ENCODE data around the gene HMGCL. TPM values are rescaled to one million over a fixed set of nuclear protein-coding genes. Genes with fewer than 3 reads are reported as not detected.

HMGCL gene
- polyA plus RNA-seq, 3 donors: 17.8 to 26.7 (median 22.1) TPM

- Histone ChIP-seq H3K79me2 (ENCODE audit: insufficient read depth, low read length) (no peaks in the 10 kb centered on the region), H3K9me3 (replicated peaks in 1 of 2; ENCODE audit: control insufficient read depth in 1 of 2, insufficient read depth in 1 of 2, low read length in 2 of 2) (no peaks in the 10 kb centered on the region), H3K27ac (ENCODE audit: low read depth in 1 of 2, low read length in 2 of 2) (peak overlapping the region; percentile 53 to 83), H3K4me1 (ENCODE audit: control insufficient read depth in 1 of 2, insufficient read depth in 2 of 2, low read length in 2 of 2) (peaks cover 53 to 57% of the 10 kb centered on the region in 2 donors), H2AFZ (ENCODE audit: insufficient read depth, low read depth, low read length, poor library complexity, severe bottlenecking) (no peak overlapping the region), H3K36me3 (replicated peaks in 1 of 2; ENCODE audit: control insufficient read depth in 1 of 2, insufficient read depth in 2 of 2, low read length in 2 of 2) (peaks cover 12 to 35% of the 10 kb centered on the region in 2 donors), H4K20me1 (ENCODE audit: insufficient read depth, low read length) (no peaks in the 10 kb centered on the region), H3K4me2 (replicated peaks; ENCODE audit: extremely low read depth, low read length, poor library complexity, severe bottlenecking) (peak overlapping the region; percentile 5), H3K27me3 (ENCODE audit: control insufficient read depth in 2 of 2, insufficient read depth in 2 of 2, low read length in 2 of 2) (no peaks in the 10 kb centered on the region), H3K9ac (ENCODE audit: insufficient read depth, low read length, poor library complexity, severe bottlenecking) (no peak overlapping the region), H3K4me3 (replicated peaks in 1 of 3; ENCODE audit: low read depth in 2 of 3, low read length in 3 of 3) (no peak overlapping the region)
- DNase-seq: peak; percentile 86 to 95 (median 91)
- Mint-ChIP-seq H3K9me3 (no peaks in the 10 kb centered on the region), H3K27ac (peak overlapping the region; percentile 84 to 96 (median 92)), H3K27me3 (ENCODE audit: low read depth in 3 of 3) (peaks cover 0 to 3% (median 0%) of the 10 kb centered on the region in 3 donors), H3K4me1 (peaks cover 57% of the 10 kb centered on the region), H3K4me3 (no peak overlapping the region), H3K36me3 (peaks cover 44 to 62% of the 10 kb centered on the region in 2 donors)
- TF ChIP-seq, protein P1, sequence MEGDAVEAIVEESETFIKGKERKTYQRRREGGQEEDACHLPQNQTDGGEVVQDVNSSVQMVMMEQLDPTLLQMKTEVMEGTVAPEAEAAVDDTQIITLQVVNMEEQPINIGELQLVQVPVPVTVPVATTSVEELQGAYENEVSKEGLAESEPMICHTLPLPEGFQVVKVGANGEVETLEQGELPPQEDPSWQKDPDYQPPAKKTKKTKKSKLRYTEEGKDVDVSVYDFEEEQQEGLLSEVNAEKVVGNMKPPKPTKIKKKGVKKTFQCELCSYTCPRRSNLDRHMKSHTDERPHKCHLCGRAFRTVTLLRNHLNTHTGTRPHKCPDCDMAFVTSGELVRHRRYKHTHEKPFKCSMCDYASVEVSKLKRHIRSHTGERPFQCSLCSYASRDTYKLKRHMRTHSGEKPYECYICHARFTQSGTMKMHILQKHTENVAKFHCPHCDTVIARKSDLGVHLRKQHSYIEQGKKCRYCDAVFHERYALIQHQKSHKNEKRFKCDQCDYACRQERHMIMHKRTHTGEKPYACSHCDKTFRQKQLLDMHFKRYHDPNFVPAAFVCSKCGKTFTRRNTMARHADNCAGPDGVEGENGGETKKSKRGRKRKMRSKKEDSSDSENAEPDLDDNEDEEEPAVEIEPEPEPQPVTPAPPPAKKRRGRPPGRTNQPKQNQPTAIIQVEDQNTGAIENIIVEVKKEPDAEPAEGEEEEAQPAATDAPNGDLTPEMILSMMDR (IDR thresholded peaks at IDR 0.05): peak; percentile 78
- intact Hi-C loops (cut with micrococcal nuclease): loop anchor here (2.0 to 10.0 kb wide), 4 partner anchors 37 to 107 kb away; partner anchors contain the start of genes FUCA1 (in 2 of the 2) and CNR2 (in 1 of the 2)
- WGBS (ENCODE audit: insufficient coverage): 13% methylated on average over 5 of the region's 6 CpGs
Measured at GRCh38 chr1:23809751-23810171, 15.5 kb downstream of the HMGCL start.

DNA sequence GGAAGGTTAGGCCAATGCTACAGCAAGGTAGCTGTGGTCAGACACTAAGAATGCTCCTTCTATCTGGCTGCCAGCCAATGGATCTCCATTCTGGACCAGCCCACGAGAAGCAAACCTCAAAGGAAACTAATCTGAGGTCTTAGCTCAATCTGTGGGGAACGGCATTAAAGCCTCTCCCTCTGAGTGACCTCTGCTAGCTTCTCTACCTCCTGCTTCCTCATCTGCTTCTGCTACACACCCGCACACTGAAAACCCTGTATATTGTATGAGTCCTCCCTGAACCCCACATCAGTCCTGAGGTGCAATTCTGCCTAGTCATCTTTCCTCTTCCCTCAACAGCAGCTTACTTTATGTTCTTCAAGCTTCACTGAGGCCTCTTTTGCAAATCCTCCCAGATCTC, 17.8 kb downstream of the HMGCL start:
- Mint-ChIP-seq H3K9me3 (no peaks in the 10 kb centered on the region), H3K4me3 (peak overlapping the region; percentile 7 to 35), H3K4me1 (peaks cover 70% of the 10 kb centered on the region), H3K27ac (peak overlapping the region; percentile 84 to 95 (median 91)), H3K36me3 (peaks cover 41 to 58% of the 10 kb centered on the region in 2 donors), H3K27me3 (ENCODE audit: low read depth in 3 of 3) (peaks cover 0 to 3% (median 0%) of the 10 kb centered on the region in 3 donors)
- intact Hi-C loops (cut with micrococcal nuclease): loop anchor here in 1 of 2 donors (10.0 kb wide), 1 partner anchor 107 kb away; the partner anchor contains the start of gene CNR2
- Histone ChIP-seq H3K27ac (ENCODE audit: low read depth in 1 of 2, low read length in 2 of 2) (peak overlapping the region; percentile 58 to 77), H3K9me3 (replicated peaks in 1 of 2; ENCODE audit: control insufficient read depth in 1 of 2, insufficient read depth in 1 of 2, low read length in 2 of 2) (no peaks in the 10 kb centered on the region), H3K27me3 (ENCODE audit: control insufficient read depth in 2 of 2, insufficient read depth in 2 of 2, low read length in 2 of 2) (no peaks in the 10 kb centered on the region), H3K79me2 (ENCODE audit: insufficient read depth, low read length) (no peaks in the 10 kb centered on the region), H3K4me3 (replicated peaks in 1 of 3; ENCODE audit: low read depth in 2 of 3, low read length in 3 of 3) (peak overlapping the region in 1 of 3 experiments; percentile 31), H3K4me2 (replicated peaks; ENCODE audit: extremely low read depth, low read length, poor library complexity, severe bottlenecking) (peak overlapping the region; percentile 37), H3K4me1 (ENCODE audit: control insufficient read depth in 1 of 2, insufficient read depth in 2 of 2, low read length in 2 of 2) (peaks cover 66 to 70% of the 10 kb centered on the region in 2 donors), H2AFZ (ENCODE audit: insufficient read depth, low read depth, low read length, poor library complexity, severe bottlenecking) (no peak overlapping the region), H3K9ac (ENCODE audit: insufficient read depth, low read length, poor library complexity, severe bottlenecking) (peak overlapping the region; percentile 24), H4K20me1 (ENCODE audit: insufficient read depth, low read length) (no peaks in the 10 kb centered on the region), H3K36me3 (replicated peaks in 1 of 2; ENCODE audit: control insufficient read depth in 1 of 2, insufficient read depth in 2 of 2, low read length in 2 of 2) (peaks cover 5 to 34% of the 10 kb centered on the region in 2 donors)
- peak; percentile 65 to 79 (median 72) for DNase-seq
- WGBS (ENCODE audit: insufficient coverage): 4% methylated on average over 3 of the region's 3 CpGs
- TF ChIP-seq, protein P1 (IDR thresholded peaks at IDR 0.05): no peak
